B cell (primary cell): Measurements from ENCODE around the gene FAM204A.

Source experiments
- CTCF ChIP-seq: fragments of 200-600 bp; IDR thresholded peaks from one replicate; pipeline ENCODE4 v1.8.0; 2022; ENCODE audit warnings: antibody characterized with exemption, mild to moderate bottlenecking
- EZH2 ChIP-seq: IDR thresholded peaks from 2 replicates; pipeline ENCODE4 v1.6.1; 2012; ENCODE audit warnings: borderline replicate concordance, low read depth, mild to moderate bottlenecking, moderate library complexity, low read length; ENCODE audit not compliant: insufficient read depth, poor library complexity, severe bottlenecking

DNA sequence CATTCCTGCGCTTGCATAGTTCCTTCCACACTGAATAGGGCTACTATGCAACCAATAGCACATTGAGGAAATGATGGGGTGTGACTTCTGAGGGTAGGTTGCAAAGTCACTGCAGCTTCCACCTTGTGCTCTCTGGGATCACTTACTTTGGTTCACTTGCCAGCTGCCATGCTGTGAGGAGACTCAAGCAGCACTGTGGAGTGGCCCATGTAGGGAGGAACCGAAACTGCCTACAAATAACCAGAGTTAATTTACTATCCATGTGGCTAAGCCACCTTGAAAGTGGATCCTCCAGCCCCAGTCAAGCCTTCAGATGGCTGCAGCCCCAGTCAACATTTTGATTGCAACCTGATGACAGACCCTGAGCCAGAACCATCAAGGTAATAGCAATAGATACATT, 64.3 kb downstream of the FAM204A start:
- TF ChIP-seq CTCF (no peak), EZH2 (no peak)
